Measurements from ENCODE around the gene ATP8A2.

Gene ATP8A2

GRCh38 chr13:25719666-25720065 lies 347.9 kb downstream of the ATP8A2 start:
- no peaks in the 10 kb centered on the region for H3K9me2 ChIP-seq (replicated peaks; ENCODE audit: insufficient read depth, low read length)
- TF ChIP-seq EZH2 (optimal IDR thresholded peaks at IDR 0.05; ENCODE audit: low read depth, low read length) (no peak), CTCF (IDR thresholded peaks at IDR 0.05; ENCODE audit: low read length) (no peak), EZH2phosphoT487 (IDR thresholded peaks at IDR 0.05; ENCODE audit: low read length) (no peak)
- H3F3A ChIP-seq (ENCODE audit: insufficient read depth, low read length): no peaks in the 10 kb centered on the region
- H3K4me3 ChIP-seq (ENCODE audit: low read length): no peak overlapping the region
- H3K4me2 ChIP-seq (ENCODE audit: low read depth, low read length): no peak overlapping the region
- no peak overlapping the region for H3K9ac ChIP-seq (ENCODE audit: low read length)
- H2AFZ ChIP-seq (ENCODE audit: low read length): no peak overlapping the region
- H4K20me1 ChIP-seq (ENCODE audit: insufficient read depth, low read length): no peaks in the 10 kb centered on the region
- no peak for DNase-seq
- H3K9me3 ChIP-seq (replicated peaks; ENCODE audit: insufficient read depth, low read length): no peaks in the 10 kb centered on the region
- H3K79me2 ChIP-seq (ENCODE audit: low read length): no peaks in the 10 kb centered on the region
- no peaks in the 10 kb centered on the region for H3K4me1 ChIP-seq (ENCODE audit: low read length)
- H3K27ac ChIP-seq (ENCODE audit: low read length): no peak overlapping the region
- H3K36me3 ChIP-seq (replicated peaks; ENCODE audit: insufficient read depth, low read length): no peaks in the 10 kb centered on the region
- H3K27me3 ChIP-seq (replicated peaks; ENCODE audit: insufficient read depth, low read length): no peaks in the 10 kb centered on the region

GRCh38 chr13:25722893-25723292 lies 351.1 kb downstream of the ATP8A2 start:
- Histone ChIP-seq H3K4me2 (ENCODE audit: low read depth, low read length) (no peak overlapping the region), H3K9ac (ENCODE audit: low read length) (no peak overlapping the region), H4K20me1 (ENCODE audit: insufficient read depth, low read length) (no peaks in the 10 kb centered on the region), H3K4me3 (ENCODE audit: low read length) (no peak overlapping the region), H3K36me3 (replicated peaks; ENCODE audit: insufficient read depth, low read length) (no peaks in the 10 kb centered on the region), H3F3A (ENCODE audit: insufficient read depth, low read length) (no peaks in the 10 kb centered on the region), H3K27me3 (replicated peaks; ENCODE audit: insufficient read depth, low read length) (no peaks in the 10 kb centered on the region), H3K27ac (ENCODE audit: low read length) (no peak overlapping the region), H3K79me2 (ENCODE audit: low read length) (no peaks in the 10 kb centered on the region), H3K9me3 (replicated peaks; ENCODE audit: insufficient read depth, low read length) (no peaks in the 10 kb centered on the region), H2AFZ (ENCODE audit: low read length) (no peak overlapping the region), H3K4me1 (ENCODE audit: low read length) (no peaks in the 10 kb centered on the region), H3K9me2 (replicated peaks; ENCODE audit: insufficient read depth, low read length) (no peaks in the 10 kb centered on the region)
- no peak for TF ChIP-seq EZH2 (optimal IDR thresholded peaks at IDR 0.05; ENCODE audit: low read depth, low read length)
- no peak for TF ChIP-seq CTCF (IDR thresholded peaks at IDR 0.05; ENCODE audit: low read length)
- TF ChIP-seq EZH2phosphoT487 (IDR thresholded peaks at IDR 0.05; ENCODE audit: low read length): no peak
- DNase-seq: no peak

- H3K4me3 ChIP-seq (ENCODE audit: low read length): no peak overlapping the region
- no peaks in the 10 kb centered on the region for H4K20me1 ChIP-seq (ENCODE audit: insufficient read depth, low read length)
- H2AFZ ChIP-seq (ENCODE audit: low read length): no peak overlapping the region
- DNase-seq: no peak
- no peak overlapping the region for H3K27ac ChIP-seq (ENCODE audit: low read length)
- H3K4me2 ChIP-seq (ENCODE audit: low read depth, low read length): no peak overlapping the region
- no peaks in the 10 kb centered on the region for H3K9me2 ChIP-seq (replicated peaks; ENCODE audit: insufficient read depth, low read length)
- H3K9me3 ChIP-seq (replicated peaks; ENCODE audit: insufficient read depth, low read length): no peaks in the 10 kb centered on the region
- H3F3A ChIP-seq (ENCODE audit: insufficient read depth, low read length): no peaks in the 10 kb centered on the region
- H3K27me3 ChIP-seq (replicated peaks; ENCODE audit: insufficient read depth, low read length): no peaks in the 10 kb centered on the region
- H3K79me2 ChIP-seq (ENCODE audit: low read length): no peaks in the 10 kb centered on the region
- TF ChIP-seq EZH2 (optimal IDR thresholded peaks at IDR 0.05; ENCODE audit: low read depth, low read length) (no peak), CTCF (IDR thresholded peaks at IDR 0.05; ENCODE audit: low read length) (no peak), EZH2phosphoT487 (IDR thresholded peaks at IDR 0.05; ENCODE audit: low read length) (no peak)
- no peaks in the 10 kb centered on the region for H3K36me3 ChIP-seq (replicated peaks; ENCODE audit: insufficient read depth, low read length)
- H3K4me1 ChIP-seq (ENCODE audit: low read length): peaks cover 10% of the 10 kb centered on the region
- H3K9ac ChIP-seq (ENCODE audit: low read length): no peak overlapping the region
These were observed 353.3 kb downstream of the ATP8A2 start for GRCh38 chr13:25725104-25725503.

All from MM.1S (cell line).